Stimulated activated memory B cell treated with anti-CD40 and anti-IgM and Interleukin-4, amounts not matched to agents 10 μg/mL and 1 μg/mL and 100 μg/mL, for 72 hours (primary cell): ENCODE results near the gene PRCP.

Experiments used
- ATAC-seq: fragments of 150-1000 bp; cut with Tn5 transposase; 2 replicates; pipeline ENCODE4 v1.10.0; 2021
- H3K27ac Mint-ChIP-seq: one replicate; pipeline ENCODE4 v1.8.0; 2022; ENCODE audit warnings: mild to moderate bottlenecking, mixed read lengths
- H3K27me3 Mint-ChIP-seq: one replicate; pipeline ENCODE4 v1.8.0; 2022; ENCODE audit warnings: mixed read lengths
- H3K36me3 Mint-ChIP-seq: one replicate; pipeline ENCODE4 v1.8.0; 2022; ENCODE audit warnings: mixed read lengths
- H3K4me1 Mint-ChIP-seq: one replicate; pipeline ENCODE4 v1.8.0; 2022; ENCODE audit warnings: mixed read lengths
- H3K4me3 Mint-ChIP-seq: one replicate; pipeline ENCODE4 v1.8.0; 2022; ENCODE audit warnings: mild to moderate bottlenecking, moderate library complexity, mixed read lengths
- H3K9me3 Mint-ChIP-seq: one replicate; pipeline ENCODE4 v1.8.0; 2022; ENCODE audit warnings: mixed read lengths

PRCP gene

DNA sequence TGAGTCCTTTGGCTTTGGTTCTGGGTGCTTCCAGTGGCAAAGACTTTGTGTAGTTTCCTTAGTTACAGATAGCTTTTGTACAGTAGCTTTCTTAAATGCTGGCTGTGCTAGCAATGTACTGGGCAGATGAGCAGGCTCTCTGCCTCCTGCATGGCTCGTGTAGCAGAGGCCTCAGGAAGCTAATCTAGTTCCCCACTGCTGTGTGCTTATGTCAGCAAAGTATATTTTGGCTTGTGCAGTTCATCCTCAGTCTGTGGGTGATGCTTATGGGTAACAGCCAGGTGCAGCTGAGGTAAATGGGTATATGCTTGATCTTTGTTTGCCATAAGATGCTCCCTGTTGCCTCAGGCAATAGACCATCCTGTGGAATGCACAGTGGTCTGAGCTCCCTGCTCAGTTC, 97.5 kb downstream of the PRCP start:
- no peak overlapping the region for H3K4me3 Mint-ChIP-seq
- peaks cover 77% of the 10 kb centered on the region for H3K27me3 Mint-ChIP-seq
- no peak for ATAC-seq

DNA sequence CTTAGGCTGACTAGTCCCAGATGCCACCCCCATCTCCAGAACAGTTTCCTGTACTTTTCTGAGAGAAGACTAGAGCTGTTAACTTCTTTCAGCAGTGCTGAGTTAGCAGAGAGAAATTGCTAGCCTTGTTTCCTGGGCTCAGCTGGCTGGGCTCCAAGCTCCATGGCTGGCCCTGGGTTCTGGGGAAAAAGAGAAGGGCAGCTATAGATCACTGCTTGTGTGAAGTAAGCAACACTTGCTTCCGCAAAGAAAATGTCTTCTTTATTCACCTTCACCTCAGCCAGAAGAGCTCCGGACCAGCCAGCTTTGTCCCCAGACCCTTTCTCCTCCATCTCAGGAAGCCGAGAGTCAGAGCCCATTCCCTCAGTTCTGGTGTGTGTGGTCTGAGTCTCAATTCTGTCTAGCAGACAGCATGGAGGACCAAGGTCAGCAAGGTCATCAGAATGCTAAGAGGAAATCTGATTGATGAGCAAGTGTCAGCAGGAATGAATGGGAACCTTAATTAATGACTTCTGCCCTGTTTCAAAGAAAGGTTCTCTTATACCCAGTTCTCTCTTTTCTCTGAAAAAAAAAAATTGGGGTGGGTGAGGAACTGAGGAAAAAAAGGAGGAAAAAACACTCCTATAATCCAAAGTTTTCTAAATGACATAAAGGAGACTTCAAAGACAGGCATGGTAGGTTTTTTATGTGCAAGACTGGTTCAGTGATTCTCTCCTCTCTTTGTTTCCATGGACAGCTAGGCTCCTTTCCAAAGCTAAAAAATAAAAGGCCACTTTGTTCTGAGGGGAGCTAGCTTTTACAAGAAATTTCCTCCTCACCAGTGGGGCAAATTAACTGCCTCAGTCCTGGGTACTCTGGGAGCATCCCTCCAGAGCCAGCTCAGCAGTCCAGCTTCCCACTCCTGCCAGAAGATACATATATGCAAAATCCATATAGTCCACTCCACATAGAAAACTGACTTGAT, 103.0 kb downstream of the PRCP start:
- peaks cover 30% of the 10 kb centered on the region for H3K27me3 Mint-ChIP-seq
- no peaks in the 10 kb centered on the region for H3K9me3 Mint-ChIP-seq
- no peak overlapping the region for H3K4me3 Mint-ChIP-seq
- H3K27ac Mint-ChIP-seq: no peak overlapping the region
- H3K4me1 Mint-ChIP-seq: no peaks in the 10 kb centered on the region
- ATAC-seq: no peak
- H3K36me3 Mint-ChIP-seq: no peaks in the 10 kb centered on the region

More for the DNA sequence above, 97.5 kb downstream of the PRCP start:
- Mint-ChIP-seq H3K27ac (no peak overlapping the region), H3K36me3 (no peaks in the 10 kb centered on the region), H3K9me3 (no peaks in the 10 kb centered on the region), H3K4me1 (no peaks in the 10 kb centered on the region)

DNA sequence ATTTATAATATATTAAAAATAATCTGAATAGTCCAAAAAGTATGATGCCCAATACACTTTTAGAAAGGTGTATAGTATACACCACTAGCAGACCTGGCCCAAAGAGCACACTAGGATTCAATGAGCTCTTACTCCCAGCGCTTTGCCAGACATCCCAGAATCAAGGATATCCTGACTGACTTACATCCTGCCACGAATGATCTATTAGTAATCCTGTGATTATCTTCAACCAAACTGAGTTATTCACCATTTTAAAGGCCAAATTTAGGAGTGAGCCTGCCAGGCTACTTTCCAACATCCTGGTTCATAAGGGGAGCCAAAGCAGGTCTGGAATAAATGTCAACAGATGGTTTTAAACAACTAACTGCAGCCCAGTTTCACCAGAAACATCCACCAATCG, 105.7 kb downstream of the PRCP start:
- no peak overlapping the region for H3K27ac Mint-ChIP-seq
- no peaks in the 10 kb centered on the region for H3K9me3 Mint-ChIP-seq
- no peak for ATAC-seq
- H3K4me3 Mint-ChIP-seq: no peak overlapping the region
- peaks cover 2% of the 10 kb centered on the region for H3K27me3 Mint-ChIP-seq
- no peaks in the 10 kb centered on the region for H3K36me3 Mint-ChIP-seq
- no peaks in the 10 kb centered on the region for H3K4me1 Mint-ChIP-seq

DNA sequence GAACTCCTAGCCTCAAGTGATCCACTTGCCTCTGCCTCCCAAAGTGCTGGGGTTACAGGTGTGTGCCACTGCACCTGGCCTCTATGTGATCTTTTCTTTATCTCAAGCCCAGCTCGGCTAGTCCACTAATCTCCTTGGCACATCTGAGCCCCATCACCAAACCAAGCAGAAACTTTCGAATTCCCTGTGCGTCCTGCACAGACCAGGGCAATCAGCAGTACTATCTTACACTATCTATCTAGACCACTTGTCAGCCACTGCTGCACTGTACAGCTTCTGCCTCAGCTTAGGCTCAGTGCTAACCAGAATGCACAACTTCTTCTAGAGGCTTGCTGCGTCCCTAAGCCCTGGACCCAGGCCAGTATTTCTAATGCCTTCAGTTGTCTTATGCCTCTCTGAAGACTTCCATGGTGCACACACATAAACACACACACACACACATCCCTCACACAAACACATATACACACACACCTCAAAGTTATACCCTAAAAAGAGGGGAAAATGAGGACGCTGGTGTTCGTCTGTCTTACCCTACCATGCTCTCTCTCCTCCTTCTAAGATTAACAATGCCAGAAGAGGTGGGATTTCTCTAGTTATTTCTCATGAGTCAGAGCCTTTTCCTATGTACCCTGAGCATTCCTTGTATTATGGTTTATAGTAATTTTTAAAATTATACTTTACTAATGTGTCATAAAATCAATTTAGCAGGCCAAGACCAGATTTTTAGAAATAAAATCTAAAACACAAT, 107.2 kb downstream of the PRCP start:
- no peaks in the 10 kb centered on the region for H3K36me3 Mint-ChIP-seq
- H3K4me1 Mint-ChIP-seq: no peaks in the 10 kb centered on the region
- H3K27ac Mint-ChIP-seq: no peak overlapping the region
- no peak for ATAC-seq
- no peak overlapping the region for H3K4me3 Mint-ChIP-seq
- no peaks in the 10 kb centered on the region for H3K9me3 Mint-ChIP-seq
- H3K27me3 Mint-ChIP-seq: no peaks in the 10 kb centered on the region

DNA sequence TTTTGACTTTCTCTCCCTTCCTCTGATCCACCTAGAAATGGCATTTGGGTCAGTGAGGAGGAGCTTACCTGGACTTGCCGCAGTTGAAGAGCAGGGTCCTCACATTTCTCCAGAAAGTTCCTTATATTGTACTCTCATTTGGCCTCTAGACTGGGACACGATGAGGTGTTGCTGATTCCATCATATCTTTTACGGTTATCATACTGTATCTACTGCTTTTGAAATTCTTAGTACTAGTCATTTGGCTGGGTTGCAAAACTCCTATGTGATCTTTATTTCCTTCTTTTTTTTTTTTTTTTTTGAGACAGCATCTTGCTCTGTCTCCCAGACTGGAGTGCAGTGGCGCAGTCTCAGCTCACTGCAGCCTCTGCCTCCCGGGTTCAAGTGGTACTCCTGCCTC, 107.9 kb downstream of the PRCP start:
- Mint-ChIP-seq H3K36me3 (no peaks in the 10 kb centered on the region), H3K27ac (no peak overlapping the region), H3K27me3 (no peaks in the 10 kb centered on the region), H3K4me1 (no peaks in the 10 kb centered on the region), H3K9me3 (no peaks in the 10 kb centered on the region), H3K4me3 (no peak overlapping the region)
- no peak for ATAC-seq

DNA sequence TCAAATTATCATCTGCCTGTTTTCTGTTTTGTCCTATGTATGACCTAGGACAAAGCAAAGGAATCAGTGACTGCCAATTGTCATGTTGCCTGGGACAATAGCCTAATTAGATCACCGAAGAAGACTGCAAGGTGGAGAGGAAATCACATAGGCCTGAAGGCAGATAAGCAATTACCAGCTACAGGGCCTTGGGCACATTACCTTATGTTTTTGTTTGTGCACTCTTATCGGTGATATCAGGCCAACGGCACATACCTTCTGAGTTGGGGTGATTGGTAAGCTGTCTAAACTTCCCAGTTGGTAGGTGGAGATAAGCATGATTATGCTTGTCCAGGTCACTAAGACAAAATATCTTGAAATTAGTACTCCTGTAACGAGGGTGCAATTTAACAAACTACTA, 108.5 kb downstream of the PRCP start:
- H3K4me1 Mint-ChIP-seq: no peaks in the 10 kb centered on the region
- no peaks in the 10 kb centered on the region for H3K36me3 Mint-ChIP-seq
- H3K27me3 Mint-ChIP-seq: no peaks in the 10 kb centered on the region
- no peaks in the 10 kb centered on the region for H3K9me3 Mint-ChIP-seq
- no peak overlapping the region for H3K4me3 Mint-ChIP-seq
- no peak for ATAC-seq
- no peak overlapping the region for H3K27ac Mint-ChIP-seq

DNA sequence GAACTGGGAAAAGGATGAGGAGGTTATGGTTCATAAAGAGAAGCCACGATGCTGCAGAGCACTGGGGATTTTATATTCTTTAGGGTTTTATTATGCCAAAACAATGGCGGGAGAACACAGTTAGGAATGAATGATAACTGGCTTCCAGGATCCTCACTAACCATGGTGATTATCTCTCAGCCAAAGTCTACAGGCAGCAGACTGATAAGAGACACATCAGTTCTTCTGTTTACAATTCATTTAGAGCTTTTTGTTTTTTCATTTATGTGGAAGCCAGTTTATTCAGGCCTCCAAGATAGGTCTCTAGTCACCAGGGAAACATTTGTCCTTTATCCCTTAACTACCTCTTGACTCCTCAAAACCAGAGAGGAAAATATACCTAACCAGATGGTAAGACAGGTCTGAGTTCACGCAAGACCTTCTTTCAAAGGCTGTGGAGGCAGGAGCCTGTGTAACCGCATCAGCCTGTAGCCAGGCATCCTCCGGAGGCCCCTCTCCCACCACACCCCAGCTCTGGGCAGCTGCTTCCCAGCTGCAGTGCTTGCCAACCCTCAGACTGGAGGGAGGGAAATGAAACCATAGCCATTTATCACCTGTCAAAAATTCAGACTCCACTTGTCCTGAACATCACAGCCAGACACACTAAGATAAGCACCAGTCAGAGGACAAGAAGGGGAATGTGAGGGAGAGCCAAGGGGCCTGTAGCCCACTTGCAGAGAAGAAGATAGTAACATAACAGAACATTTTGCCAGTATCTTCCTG, 109.3 kb downstream of the PRCP start:
- Mint-ChIP-seq H3K4me1 (no peaks in the 10 kb centered on the region), H3K36me3 (no peaks in the 10 kb centered on the region), H3K4me3 (no peak overlapping the region), H3K27me3 (no peaks in the 10 kb centered on the region), H3K27ac (no peak overlapping the region), H3K9me3 (no peaks in the 10 kb centered on the region)
- no peak for ATAC-seq

DNA sequence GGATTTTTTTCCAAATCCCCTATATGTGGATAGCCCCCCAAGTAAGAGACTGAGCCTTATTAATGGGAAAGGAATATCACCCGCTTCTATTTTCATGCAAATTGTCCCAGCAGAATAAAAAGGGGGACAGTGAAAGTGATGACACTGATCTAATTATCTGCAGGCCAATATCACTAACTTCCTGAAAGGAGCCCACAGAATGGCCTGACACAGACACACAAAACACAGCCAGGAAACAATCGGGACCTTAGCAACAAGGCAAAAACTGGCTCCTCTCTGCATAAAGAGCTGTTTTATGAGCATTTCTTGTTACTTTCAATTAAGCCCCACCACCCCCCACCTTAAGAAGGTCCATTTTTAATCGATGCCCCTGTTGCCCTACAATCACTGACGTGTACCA, 112.2 kb downstream of the PRCP start:
- Mint-ChIP-seq H3K4me3 (no peak overlapping the region), H3K27ac (no peak overlapping the region), H3K9me3 (no peaks in the 10 kb centered on the region), H3K27me3 (no peaks in the 10 kb centered on the region), H3K36me3 (no peaks in the 10 kb centered on the region), H3K4me1 (no peaks in the 10 kb centered on the region)
- no peak for ATAC-seq

DNA sequence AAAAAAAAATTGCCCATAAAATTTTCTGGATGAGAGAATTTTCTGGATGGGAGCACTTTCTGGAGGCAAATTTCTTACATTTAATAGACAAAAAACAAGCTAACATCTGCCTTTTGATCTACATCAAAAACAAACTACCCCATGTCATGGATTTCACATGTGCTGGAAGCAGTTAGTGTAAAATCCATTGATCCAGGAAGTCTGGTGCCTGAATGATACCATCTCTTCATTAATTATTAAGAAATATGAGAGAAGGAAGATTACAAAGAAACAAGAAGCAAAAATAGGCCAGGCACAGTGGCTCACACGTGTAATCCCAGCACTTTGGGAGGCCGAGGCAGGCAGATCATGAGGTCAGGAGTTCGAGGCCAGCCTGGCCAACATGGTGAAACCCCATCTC, 113.4 kb downstream of the PRCP start:
- no peak for ATAC-seq
- Mint-ChIP-seq H3K36me3 (no peaks in the 10 kb centered on the region), H3K27me3 (no peaks in the 10 kb centered on the region), H3K9me3 (peaks cover 6% of the 10 kb centered on the region), H3K4me1 (no peaks in the 10 kb centered on the region), H3K27ac (no peak overlapping the region), H3K4me3 (no peak overlapping the region)

DNA sequence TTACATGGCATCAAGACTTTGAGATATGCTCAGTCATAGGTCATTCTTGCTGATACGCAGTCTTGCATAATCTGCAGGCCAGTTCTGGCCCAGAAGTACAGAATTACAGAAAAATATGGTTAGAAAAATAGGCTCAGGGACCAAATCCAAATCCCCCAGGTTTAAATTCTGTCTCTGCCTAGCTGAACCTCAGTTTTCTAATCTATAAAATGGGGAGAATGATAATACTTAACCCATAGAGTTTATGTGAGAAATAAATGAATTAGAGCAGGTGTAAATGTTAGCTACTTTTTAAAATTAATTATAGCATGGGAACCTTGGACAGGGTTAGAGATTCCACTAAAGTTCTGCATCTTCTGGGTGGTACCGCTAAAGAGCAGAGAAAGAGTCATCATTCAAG, 114.2 kb downstream of the PRCP start:
- no peak overlapping the region for H3K4me3 Mint-ChIP-seq
- no peaks in the 10 kb centered on the region for H3K27me3 Mint-ChIP-seq
- no peaks in the 10 kb centered on the region for H3K4me1 Mint-ChIP-seq
- peaks cover 6% of the 10 kb centered on the region for H3K36me3 Mint-ChIP-seq
- H3K27ac Mint-ChIP-seq: no peak overlapping the region
- H3K9me3 Mint-ChIP-seq: peaks cover 12% of the 10 kb centered on the region
- no peak for ATAC-seq

DNA sequence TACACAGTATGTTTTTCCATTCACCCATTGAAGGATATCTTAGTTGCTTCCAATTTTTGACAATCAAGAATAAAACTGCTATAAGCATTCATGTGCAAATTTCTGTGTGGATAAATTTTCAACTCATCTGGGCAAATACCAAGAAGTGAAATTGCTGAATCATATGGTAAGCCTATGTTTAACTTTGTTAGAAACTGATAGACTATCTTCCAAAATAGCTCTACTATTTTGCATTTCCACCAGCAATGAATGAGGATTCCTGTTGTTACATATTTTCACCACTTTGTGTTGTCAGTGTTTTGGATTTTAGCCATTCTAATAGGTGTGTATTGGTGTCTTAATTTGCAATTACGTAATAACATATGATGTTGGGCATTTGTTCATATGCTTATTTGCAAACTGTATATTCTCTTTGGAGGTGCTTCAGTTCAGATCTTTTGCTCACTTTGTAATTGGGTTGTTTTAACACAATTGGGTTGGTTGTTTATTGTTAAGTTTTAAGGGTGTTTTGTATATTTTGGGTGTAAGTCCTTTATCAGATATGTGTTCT, 117.3 kb downstream of the PRCP start:
- H3K27ac Mint-ChIP-seq: no peak overlapping the region
- no peaks in the 10 kb centered on the region for H3K4me1 Mint-ChIP-seq
- peaks cover 6% of the 10 kb centered on the region for H3K36me3 Mint-ChIP-seq
- H3K27me3 Mint-ChIP-seq: peaks cover 17% of the 10 kb centered on the region
- H3K4me3 Mint-ChIP-seq: no peak overlapping the region
- no peak for ATAC-seq
- H3K9me3 Mint-ChIP-seq: peaks cover 17% of the 10 kb centered on the region

DNA sequence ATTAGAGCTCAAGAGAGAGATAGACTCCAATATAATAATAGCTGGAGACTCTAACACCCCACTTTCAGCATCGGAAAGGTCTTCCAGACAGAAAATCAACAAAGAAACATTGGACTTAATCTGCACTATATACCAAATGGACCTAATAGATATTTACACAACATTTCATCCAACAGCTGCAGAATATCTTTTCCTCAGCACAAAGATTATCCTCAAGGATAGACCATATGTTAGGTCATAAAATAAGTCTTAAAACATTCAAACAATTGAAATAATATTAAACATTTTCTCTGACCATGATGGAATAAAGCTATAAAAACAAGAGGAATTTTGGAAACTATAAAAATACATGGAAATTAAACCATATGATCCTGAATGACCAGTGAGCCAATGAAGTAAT, 121.5 kb downstream of the PRCP start:
- no peak for ATAC-seq
- Mint-ChIP-seq H3K27ac (no peak overlapping the region), H3K36me3 (peaks cover 14% of the 10 kb centered on the region)

DNA sequence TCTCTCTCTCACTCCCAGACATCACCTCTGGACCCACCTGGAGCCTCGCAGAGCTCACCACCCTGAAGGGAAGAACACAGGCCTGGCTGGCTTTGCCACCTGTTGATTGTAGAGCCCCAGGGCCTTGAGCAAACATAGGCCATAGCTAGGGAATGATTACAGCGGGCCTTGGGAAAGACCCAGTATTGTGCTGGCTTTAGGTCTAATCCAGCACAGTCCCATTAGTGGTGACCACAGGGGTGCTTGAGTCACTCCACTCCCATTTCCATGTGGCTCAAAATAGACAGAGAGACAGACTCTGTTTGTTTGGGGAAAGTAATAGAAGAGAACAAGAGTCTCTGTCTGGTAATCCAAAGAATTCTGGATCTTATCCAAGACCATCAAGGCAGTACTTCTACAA, 123.9 kb downstream of the PRCP start:
- H3K4me3 Mint-ChIP-seq: no peak overlapping the region
- H3K27me3 Mint-ChIP-seq: peaks cover 29% of the 10 kb centered on the region
- H3K36me3 Mint-ChIP-seq: peaks cover 12% of the 10 kb centered on the region
- H3K9me3 Mint-ChIP-seq: peaks cover 21% of the 10 kb centered on the region
- H3K4me1 Mint-ChIP-seq: no peaks in the 10 kb centered on the region
- ATAC-seq: no peak
- no peak overlapping the region for H3K27ac Mint-ChIP-seq

More for the DNA sequence above, 121.5 kb downstream of the PRCP start:
- peaks cover 29% of the 10 kb centered on the region for H3K9me3 Mint-ChIP-seq
- no peak overlapping the region for H3K4me3 Mint-ChIP-seq
- H3K27me3 Mint-ChIP-seq: peaks cover 29% of the 10 kb centered on the region
- no peaks in the 10 kb centered on the region for H3K4me1 Mint-ChIP-seq

DNA sequence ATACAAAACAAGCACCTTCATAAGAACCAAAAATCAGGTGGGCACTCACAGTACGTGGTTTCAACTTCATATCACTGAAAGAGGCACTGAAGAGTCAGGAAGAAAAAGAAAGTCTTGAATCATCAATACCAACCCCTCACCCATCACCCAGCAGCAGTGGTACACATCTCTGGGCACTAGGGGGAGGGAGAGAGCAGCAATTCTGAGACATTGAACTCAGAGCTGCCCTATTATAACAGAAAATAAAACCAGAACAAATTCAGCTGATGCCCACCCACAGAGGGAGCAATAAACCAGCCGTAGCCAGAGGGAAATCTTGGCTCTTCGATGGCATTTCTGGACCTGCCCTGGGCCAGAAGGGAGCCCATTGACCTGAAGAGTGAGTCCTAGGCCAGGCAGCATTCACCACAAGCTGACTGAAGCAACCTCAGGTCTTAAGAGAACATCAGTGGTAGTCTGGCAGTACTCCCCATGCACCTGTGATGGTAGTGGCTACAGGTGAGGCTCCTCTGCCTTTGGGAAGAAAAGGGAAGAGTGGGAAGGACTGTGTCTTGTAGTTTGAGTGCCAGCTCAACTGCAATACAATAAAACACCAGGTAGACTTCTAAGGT, 124.4 kb downstream of the PRCP start:
- H3K36me3 Mint-ChIP-seq: peaks cover 8% of the 10 kb centered on the region
- no peak for ATAC-seq

DNA sequence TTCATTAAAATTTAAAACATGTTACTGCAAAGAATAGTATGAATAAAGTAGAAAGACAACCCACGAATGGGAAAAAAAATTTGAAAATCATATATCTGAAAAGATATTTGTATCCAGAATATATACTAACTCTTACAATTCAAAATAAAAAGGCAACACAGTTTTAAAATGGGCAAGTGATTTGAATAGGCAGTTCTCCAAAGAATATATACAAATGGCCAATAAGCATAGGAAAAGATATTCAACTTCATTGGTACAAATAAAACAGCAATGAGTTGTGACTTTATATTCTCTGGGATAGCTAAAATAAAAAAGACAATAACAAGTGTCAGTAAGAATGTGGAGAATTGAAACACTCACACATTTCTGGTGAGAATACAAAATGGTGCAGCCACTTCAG, 125.0 kb downstream of the PRCP start:
- ATAC-seq: no peak
- H3K4me3 Mint-ChIP-seq: no peak overlapping the region
- H3K36me3 Mint-ChIP-seq: peaks cover 8% of the 10 kb centered on the region
- peaks cover 17% of the 10 kb centered on the region for H3K9me3 Mint-ChIP-seq
- H3K27me3 Mint-ChIP-seq: peaks cover 29% of the 10 kb centered on the region
- no peaks in the 10 kb centered on the region for H3K4me1 Mint-ChIP-seq
- H3K27ac Mint-ChIP-seq: no peak overlapping the region

More for the DNA sequence above, 124.4 kb downstream of the PRCP start:
- H3K27ac Mint-ChIP-seq: no peak overlapping the region
- H3K4me3 Mint-ChIP-seq: no peak overlapping the region
- peaks cover 29% of the 10 kb centered on the region for H3K27me3 Mint-ChIP-seq
- H3K9me3 Mint-ChIP-seq: peaks cover 17% of the 10 kb centered on the region
- H3K4me1 Mint-ChIP-seq: no peaks in the 10 kb centered on the region
